B cell (primary cell): Measurements from ENCODE around the gene C22orf31. TPM values are rescaled to one million over a fixed set of nuclear protein-coding genes. Genes with fewer than 3 reads are reported as not detected.

Source experiments
- ATAC-seq: fragments of 200-7000 bp; cut with Tn5 transposase; one replicate; pipeline ENCODE4 v1.10.0; 2021; ENCODE audit warnings: low read depth, mild to moderate bottlenecking, moderate number of reproducible peaks, moderate library complexity
- CTCF ChIA-PET: fragments of 350-600 bp; sonication (Branson Sonifier 250); formaldehyde crosslinking; loops from one replicate; lab custom pipeline; 2021; ENCODE audit warnings: antibody characterized with exemption, inconsistent platforms; lab: Charles Lee
- POLR2A ChIA-PET: fragments of 350-600 bp; sonication (Branson Sonifier 250); formaldehyde crosslinking; loops from one replicate; lab custom pipeline; 2021; ENCODE audit warnings: antibody characterized with exemption; lab: Charles Lee
- DNase-seq: peaks from one replicate; pipeline ENCODE4 v3.0.0; 2013
- H2AFZ ChIP-seq: 2 replicates; pipeline ENCODE4 v1.6.1; 2012; ENCODE audit warnings: mild to moderate bottlenecking, low read depth, low read length; ENCODE audit not compliant: insufficient read depth, poor library complexity, severe bottlenecking
- H3K27ac ChIP-seq, 2 donors: 1 replicate in 1 of 2; 2 replicates in 1 of 2; pipeline ENCODE4 v1.5.1; 2012 to 2013; ENCODE audit warnings: low read length in 2 of 2, mild to moderate bottlenecking in 2 of 2, moderate library complexity in 1 of 2
- H3K27me3 ChIP-seq, 4 experiments: fragments of 200-600 bp in 1 of 4; sonication (generic) in 1 of 4; replicated peaks in 1 of 4; 1 replicate in 2 of 4; 2 replicates in 2 of 4; pipeline versions ENCODE4 v1.6.1 to v1.7.0; 2013 to 2016; ENCODE audit warnings: low read length in 3 of 4, mild to moderate bottlenecking in 2 of 4, mixed read lengths in 1 of 4, moderate library complexity in 1 of 4; ENCODE audit not compliant: insufficient read depth in 4 of 4, control insufficient read depth in 3 of 4; ENCODE audit errors: control extremely low read depth in 1 of 4
- H3K36me3 ChIP-seq, 2 experiments: replicated peaks in 1 of 2; 1 replicate in 1 of 2; 2 replicates in 1 of 2; pipeline versions ENCODE4 v1.6.1 to v1.7.1; 2013; ENCODE audit warnings: low read length in 1 of 2; ENCODE audit not compliant: insufficient read depth in 2 of 2, control insufficient read depth in 1 of 2; ENCODE audit errors: control extremely low read depth in 1 of 2, extremely low read depth in 1 of 2
- H3K4me1 ChIP-seq, 2 donors: fragments of 200-600 bp in 1 of 2; sonication (generic) in 1 of 2; 1 replicate in 1 of 2; 2 replicates in 1 of 2; pipeline versions ENCODE4 v1.5.1 to v1.6.1; 2013 to 2017; ENCODE audit warnings: low read length in 2 of 2; ENCODE audit not compliant: control insufficient read depth in 2 of 2, insufficient read depth in 2 of 2
- H3K4me2 ChIP-seq: replicated peaks from 2 replicates; pipeline ENCODE3; 2012; ENCODE audit warnings: mild to moderate bottlenecking, low read depth, low read length; ENCODE audit not compliant: poor library complexity, severe bottlenecking
- H3K4me3 ChIP-seq, 5 experiments: fragments of 200-600 bp in 1 of 5; sonication (generic) in 1 of 5; 1 replicate in 3 of 5; 2 replicates in 2 of 5; pipeline versions ENCODE4 v1.5.1 to v1.7.0; 2011 to 2016; ENCODE audit warnings: low read length in 4 of 5, mild to moderate bottlenecking in 4 of 5, low read depth in 2 of 5, control low read depth in 1 of 5, moderate library complexity in 1 of 5; ENCODE audit not compliant: insufficient read depth in 1 of 5; ENCODE audit errors: control extremely low read depth in 1 of 5, extremely low read depth in 1 of 5
- H3K79me2 ChIP-seq: fragments of 200-600 bp; sonication (generic); one replicate; pipeline ENCODE4 v1.6.0; 2016; ENCODE audit warnings: low read length; ENCODE audit not compliant: control insufficient read depth, insufficient read depth
- H3K9ac ChIP-seq: fragments of 200-600 bp; sonication (generic); 2 replicates; pipeline ENCODE4 v1.6.1; 2017; ENCODE audit warnings: mild to moderate bottlenecking, low read length, moderate library complexity
- H3K9me3 ChIP-seq, 3 donors: one replicate each; pipeline versions ENCODE4 v1.6.1 to v1.7.1; 2013; ENCODE audit warnings: low read length in 2 of 3; ENCODE audit not compliant: control insufficient read depth in 2 of 3, insufficient read depth in 1 of 3; ENCODE audit errors: control extremely low read depth in 1 of 3
- H4K20me1 ChIP-seq: 2 replicates; pipeline ENCODE4 v1.6.0; 2012; ENCODE audit warnings: mild to moderate bottlenecking, low read length; ENCODE audit not compliant: insufficient read depth, control insufficient read depth, poor library complexity, severe bottlenecking
- H3K27ac Mint-ChIP-seq: one replicate; pipeline ENCODE4 v1.8.0; 2021; ENCODE audit warnings: mixed read lengths
- H3K27me3 Mint-ChIP-seq: one replicate; pipeline ENCODE4 v1.8.0; 2021; ENCODE audit warnings: mixed read lengths
- H3K4me1 Mint-ChIP-seq: one replicate; pipeline ENCODE4 v1.8.0; 2021; ENCODE audit warnings: mixed read lengths
- H3K4me3 Mint-ChIP-seq: one replicate; pipeline ENCODE4 v1.8.0; 2021; ENCODE audit warnings: mixed read lengths
- H3K9me3 Mint-ChIP-seq: one replicate; pipeline ENCODE4 v1.8.0; 2022; ENCODE audit warnings: mixed read lengths; ENCODE audit not compliant: insufficient read depth
- EZH2 ChIP-seq: IDR thresholded peaks from 2 replicates; pipeline ENCODE4 v1.6.1; 2012; ENCODE audit warnings: borderline replicate concordance, low read depth, mild to moderate bottlenecking, moderate library complexity, low read length; ENCODE audit not compliant: insufficient read depth, poor library complexity, severe bottlenecking
- WGBS: methylation state at CpG from one replicate; pipeline ENCODE4 v1.1.5; 2013; ENCODE audit warnings: missing lambda C conversion rate; ENCODE audit not compliant: insufficient coverage; 5-methylcytosine and 5-hydroxymethylcytosine counted together
- intact Hi-C: fragments of 100-400 bp; cut with micrococcal nuclease; formaldehyde crosslinking; loops from one replicate; pipeline ENCODE4 v1.10.0; 2022
- polyA plus RNA-seq: library from polyadenylated mRNA; depleted of rRNA; stranded (reverse); fragments of >200 nt; gene quantifications from 2 replicates; pipeline ENCODE4 v1.2.3, GENCODE V29; 2012
- total RNA-seq, 2 donors: library from RNA; stranded (reverse); fragments of 120-200 nt in 1 of 2; gene quantifications; 1 replicate in 1 of 2; 2 replicates in 1 of 2; pipeline versions ENCODE4 v1.2.3 to v1.2.4, GENCODE V29; 2013 to 2022
- TF ChIP-seq, protein P1 (sequence below): fragments of 200-600 bp; IDR thresholded peaks from one replicate; pipeline ENCODE4 v1.8.0; 2022; ENCODE audit warnings: antibody characterized with exemption, mild to moderate bottlenecking

C22orf31 gene
- total and polyA plus RNA-seq, 2 donors (not counting 1 experiment from before 2014, with no cell fraction given), result not detected

DNA sequence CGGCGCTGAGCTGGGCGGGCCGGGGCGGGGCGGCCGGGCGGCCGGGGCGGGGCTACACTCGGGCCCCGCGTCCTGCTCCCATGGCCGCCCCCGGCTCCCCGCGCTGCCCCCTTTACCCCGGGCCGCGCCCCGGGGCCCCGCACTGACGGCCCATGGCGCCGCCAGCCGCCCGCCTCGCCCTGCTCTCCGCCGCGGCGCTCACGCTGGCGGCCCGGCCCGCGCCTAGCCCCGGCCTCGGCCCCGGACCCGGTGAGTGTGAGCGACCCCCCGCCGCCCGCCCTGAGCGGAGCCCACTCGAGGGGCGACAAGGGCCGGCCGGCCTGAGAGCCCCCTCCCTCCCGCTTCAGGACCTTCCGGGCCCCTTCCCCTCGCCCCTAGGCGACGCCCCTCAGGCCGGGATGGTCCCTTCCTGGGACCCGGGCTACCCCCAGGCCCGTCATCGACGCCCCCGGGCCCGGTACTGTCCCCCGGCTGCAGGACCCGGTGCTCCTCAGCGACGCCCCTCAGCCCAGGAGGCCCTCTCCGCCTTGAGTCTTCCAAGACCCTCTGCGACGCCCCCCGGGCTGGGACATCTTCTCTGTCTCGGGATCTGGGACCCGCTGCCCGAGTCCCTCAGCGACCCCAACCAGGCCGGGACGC, 11.5 kb upstream of the C22orf31 start, which contains the start of gene KREMEN1:
KREMEN1 (plus strand) TSS at position 57 of the 639 bp plus-strand sequence; CDS start at position 153, 96 bp downstream.
- intact Hi-C loops, result loop anchor here (2.0 to 10.0 kb wide), 2 partner anchors 190 to 312 kb away; partner anchors contain the start of genes AP1B1 and ZNRF3
- Histone ChIP-seq H3K9ac (peak within 1 kb of the TSS; percentile 55), H3K79me2 (no peaks in the 10 kb centered on the region), H3K4me1 (peaks cover 27 to 28% of the 10 kb centered on the region in 2 donors), H3K4me3 (peak within 1 kb of the TSS; percentile 15 to 59 (median 44)), H4K20me1 (no peaks in the 10 kb centered on the region), H3K9me3 (peaks cover 0 to 18% (median 0%) of the 10 kb centered on the region in 3 donors), H3K27ac (no peak within 1 kb of the TSS), H3K36me3 (no peaks in the 10 kb centered on the region), H3K4me2 (peak within 1 kb of the TSS; percentile 90), H2AFZ (peak within 1 kb of the TSS; percentile 56), H3K27me3 (peaks cover 0 to 60% (median 38%) of the 10 kb centered on the region in 4 experiments)
- CTCF ChIA-PET, result interaction anchor here (1.4 kb wide), 1 partner anchor 32 kb away, joined by 7 read pairs; no protein-coding TSS in a partner anchor
- H3K4me3 Mint-ChIP-seq, result peak within 1 kb of the TSS; percentile 84
- H3K27me3 Mint-ChIP-seq, result peaks cover 65% of the 10 kb centered on the region
- no peak within 1 kb of the TSS for H3K27ac Mint-ChIP-seq
- ATAC-seq (no peak), DNase-seq (no peak)
- POLR2A ChIA-PET, result no interaction called here
- peaks cover 22% of the 10 kb centered on the region for H3K4me1 Mint-ChIP-seq
- TF ChIP-seq EZH2, result no peak
- TF ChIP-seq, protein P1, sequence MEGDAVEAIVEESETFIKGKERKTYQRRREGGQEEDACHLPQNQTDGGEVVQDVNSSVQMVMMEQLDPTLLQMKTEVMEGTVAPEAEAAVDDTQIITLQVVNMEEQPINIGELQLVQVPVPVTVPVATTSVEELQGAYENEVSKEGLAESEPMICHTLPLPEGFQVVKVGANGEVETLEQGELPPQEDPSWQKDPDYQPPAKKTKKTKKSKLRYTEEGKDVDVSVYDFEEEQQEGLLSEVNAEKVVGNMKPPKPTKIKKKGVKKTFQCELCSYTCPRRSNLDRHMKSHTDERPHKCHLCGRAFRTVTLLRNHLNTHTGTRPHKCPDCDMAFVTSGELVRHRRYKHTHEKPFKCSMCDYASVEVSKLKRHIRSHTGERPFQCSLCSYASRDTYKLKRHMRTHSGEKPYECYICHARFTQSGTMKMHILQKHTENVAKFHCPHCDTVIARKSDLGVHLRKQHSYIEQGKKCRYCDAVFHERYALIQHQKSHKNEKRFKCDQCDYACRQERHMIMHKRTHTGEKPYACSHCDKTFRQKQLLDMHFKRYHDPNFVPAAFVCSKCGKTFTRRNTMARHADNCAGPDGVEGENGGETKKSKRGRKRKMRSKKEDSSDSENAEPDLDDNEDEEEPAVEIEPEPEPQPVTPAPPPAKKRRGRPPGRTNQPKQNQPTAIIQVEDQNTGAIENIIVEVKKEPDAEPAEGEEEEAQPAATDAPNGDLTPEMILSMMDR, result no peak
- no peaks in the 10 kb centered on the region for H3K9me3 Mint-ChIP-seq
- WGBS, result 2% methylated on average over 76 of the region's 76 CpGs
